Measurements from ENCODE around the gene RHBDF2.

DNA sequence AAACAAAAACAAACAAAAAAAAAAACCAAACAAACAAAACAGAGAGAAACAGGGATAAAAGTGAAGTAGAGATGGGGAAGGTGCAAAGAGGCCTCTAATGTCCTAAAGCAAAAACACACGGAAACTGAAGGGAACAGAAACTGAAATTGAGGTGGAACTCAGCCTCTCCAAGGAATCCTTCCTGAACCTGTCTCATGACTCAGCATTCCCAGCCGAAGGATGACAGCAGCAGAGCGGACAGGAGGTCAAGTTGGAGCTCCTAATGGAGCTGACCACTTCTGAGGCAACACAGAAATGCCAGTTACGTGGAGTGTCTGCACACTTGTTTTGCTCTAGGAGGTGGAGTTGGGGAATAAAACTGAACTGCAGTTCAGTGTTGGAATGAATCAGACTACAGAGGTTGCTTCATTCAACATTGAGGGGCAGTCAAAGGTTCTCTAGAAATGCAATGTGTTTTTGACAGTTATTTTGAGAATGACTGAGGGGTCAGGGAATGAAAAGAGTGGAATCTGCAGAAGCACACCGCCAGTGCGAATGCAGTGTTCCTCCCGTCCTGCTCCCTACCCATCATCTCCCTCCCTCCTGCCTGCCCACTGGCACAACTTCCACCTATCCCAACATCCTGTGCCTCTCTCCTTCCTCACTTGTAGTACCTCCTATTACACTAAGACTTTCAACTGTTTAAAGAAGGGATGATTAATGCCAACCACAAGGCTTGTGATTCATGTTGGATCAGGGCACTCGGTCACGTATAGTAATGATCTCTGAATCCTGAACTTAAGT lies 54.6 kb downstream of the RHBDF2 start:
- TF ChIP-seq, protein P1, sequence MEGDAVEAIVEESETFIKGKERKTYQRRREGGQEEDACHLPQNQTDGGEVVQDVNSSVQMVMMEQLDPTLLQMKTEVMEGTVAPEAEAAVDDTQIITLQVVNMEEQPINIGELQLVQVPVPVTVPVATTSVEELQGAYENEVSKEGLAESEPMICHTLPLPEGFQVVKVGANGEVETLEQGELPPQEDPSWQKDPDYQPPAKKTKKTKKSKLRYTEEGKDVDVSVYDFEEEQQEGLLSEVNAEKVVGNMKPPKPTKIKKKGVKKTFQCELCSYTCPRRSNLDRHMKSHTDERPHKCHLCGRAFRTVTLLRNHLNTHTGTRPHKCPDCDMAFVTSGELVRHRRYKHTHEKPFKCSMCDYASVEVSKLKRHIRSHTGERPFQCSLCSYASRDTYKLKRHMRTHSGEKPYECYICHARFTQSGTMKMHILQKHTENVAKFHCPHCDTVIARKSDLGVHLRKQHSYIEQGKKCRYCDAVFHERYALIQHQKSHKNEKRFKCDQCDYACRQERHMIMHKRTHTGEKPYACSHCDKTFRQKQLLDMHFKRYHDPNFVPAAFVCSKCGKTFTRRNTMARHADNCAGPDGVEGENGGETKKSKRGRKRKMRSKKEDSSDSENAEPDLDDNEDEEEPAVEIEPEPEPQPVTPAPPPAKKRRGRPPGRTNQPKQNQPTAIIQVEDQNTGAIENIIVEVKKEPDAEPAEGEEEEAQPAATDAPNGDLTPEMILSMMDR (IDR thresholded peaks at IDR 0.05; ENCODE audit: insufficient read depth, low read depth, low read length), result no peak
- TF ChIP-seq EZH2 (IDR thresholded peaks at IDR 0.05; ENCODE audit: insufficient read depth, low read length), result no peak
